Measurements from ENCODE around the gene HEPACAM2.
A peak's percentile ranks its signal among the peaks of the same experiment; 100 is the strongest.

Gene HEPACAM2

DNA sequence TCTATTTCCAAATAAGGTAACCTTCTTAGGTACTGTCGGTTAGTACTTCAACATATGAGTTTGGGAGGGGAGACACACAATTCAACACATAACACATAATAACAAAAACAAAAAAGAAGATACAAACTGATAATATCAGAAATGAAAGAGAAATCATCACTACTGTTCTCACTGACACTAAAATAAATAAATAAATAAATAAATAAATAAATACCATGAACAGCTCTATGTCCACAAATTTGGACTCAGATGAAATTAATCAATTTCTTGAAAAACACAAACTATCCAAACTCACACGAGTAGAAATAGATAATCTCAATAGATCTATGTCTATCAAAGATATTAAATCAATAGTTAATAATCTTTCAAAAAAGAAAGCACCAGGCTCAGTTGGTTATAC, 53.6 kb downstream of the HEPACAM2 start:
- H3K4me3 ChIP-seq (ENCODE audit: low read length): no peak overlapping the region
- TF ChIP-seq, protein P1, sequence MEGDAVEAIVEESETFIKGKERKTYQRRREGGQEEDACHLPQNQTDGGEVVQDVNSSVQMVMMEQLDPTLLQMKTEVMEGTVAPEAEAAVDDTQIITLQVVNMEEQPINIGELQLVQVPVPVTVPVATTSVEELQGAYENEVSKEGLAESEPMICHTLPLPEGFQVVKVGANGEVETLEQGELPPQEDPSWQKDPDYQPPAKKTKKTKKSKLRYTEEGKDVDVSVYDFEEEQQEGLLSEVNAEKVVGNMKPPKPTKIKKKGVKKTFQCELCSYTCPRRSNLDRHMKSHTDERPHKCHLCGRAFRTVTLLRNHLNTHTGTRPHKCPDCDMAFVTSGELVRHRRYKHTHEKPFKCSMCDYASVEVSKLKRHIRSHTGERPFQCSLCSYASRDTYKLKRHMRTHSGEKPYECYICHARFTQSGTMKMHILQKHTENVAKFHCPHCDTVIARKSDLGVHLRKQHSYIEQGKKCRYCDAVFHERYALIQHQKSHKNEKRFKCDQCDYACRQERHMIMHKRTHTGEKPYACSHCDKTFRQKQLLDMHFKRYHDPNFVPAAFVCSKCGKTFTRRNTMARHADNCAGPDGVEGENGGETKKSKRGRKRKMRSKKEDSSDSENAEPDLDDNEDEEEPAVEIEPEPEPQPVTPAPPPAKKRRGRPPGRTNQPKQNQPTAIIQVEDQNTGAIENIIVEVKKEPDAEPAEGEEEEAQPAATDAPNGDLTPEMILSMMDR (IDR thresholded peaks at IDR 0.05; ENCODE audit: insufficient read depth, low read depth, low read length, missing control alignments): no peak

DNA sequence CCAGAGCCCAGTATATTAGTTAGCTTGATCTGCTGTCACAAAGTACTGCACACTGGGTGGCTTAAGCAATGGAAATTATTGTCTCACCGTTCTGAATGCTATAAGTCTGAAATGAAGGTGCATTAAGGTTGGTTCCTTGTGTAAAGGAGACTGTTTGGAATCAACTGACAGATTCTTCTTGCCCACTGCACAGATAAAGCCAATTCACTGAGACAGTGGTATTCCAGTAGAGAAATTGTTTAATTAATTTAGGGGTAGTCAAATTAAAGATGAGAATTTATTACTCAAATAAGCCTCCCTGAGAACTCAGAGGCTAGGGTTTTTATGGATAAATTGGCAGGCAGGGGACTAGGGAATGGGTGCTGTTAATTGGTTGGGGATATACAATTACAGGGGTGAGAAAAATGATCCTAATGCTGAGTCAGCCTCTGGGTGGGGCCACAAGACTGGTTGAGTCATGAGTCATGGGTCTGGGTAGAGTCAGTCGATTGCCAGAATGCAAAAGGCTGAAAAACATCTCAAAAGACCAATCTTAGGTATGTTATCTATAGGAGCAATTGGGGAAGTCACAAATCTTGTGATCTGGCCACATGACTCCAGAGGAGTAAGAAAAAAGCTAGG, 54.6 kb downstream of the HEPACAM2 start:
- H3K4me3 ChIP-seq (ENCODE audit: low read length): no peak overlapping the region
- TF ChIP-seq, protein P1 (IDR thresholded peaks at IDR 0.05; ENCODE audit: insufficient read depth, low read depth, low read length, missing control alignments): no peak
- peak; percentile 38 for DNase-seq (ENCODE audit: low read depth)

More for the DNA sequence above, 53.6 kb downstream of the HEPACAM2 start:
- DNase-seq (ENCODE audit: low read depth): no peak

DNA sequence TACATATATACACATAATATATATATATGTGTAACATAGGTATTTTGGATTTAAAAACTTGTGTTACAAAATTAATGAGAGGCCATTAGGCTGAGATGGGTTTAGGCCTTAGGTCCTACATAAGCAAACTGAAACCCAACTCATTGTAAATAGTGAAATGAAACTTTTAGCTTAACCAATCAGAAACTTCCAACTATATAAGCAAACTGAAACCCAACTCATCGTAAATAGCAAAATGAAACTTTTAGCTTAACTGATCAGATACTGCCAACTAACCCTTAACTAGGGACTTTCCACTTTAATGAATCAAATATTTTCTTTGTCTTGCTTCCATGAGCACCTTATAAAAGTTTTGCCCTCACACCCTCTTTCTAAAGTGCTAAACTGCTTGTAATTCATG, 60.8 kb downstream of the HEPACAM2 start:
- H3K4me3 ChIP-seq (ENCODE audit: low read length): no peak overlapping the region
- no peak for DNase-seq (ENCODE audit: low read depth)
- TF ChIP-seq, protein P1 (IDR thresholded peaks at IDR 0.05; ENCODE audit: insufficient read depth, low read depth, low read length, missing control alignments): no peak

DNA sequence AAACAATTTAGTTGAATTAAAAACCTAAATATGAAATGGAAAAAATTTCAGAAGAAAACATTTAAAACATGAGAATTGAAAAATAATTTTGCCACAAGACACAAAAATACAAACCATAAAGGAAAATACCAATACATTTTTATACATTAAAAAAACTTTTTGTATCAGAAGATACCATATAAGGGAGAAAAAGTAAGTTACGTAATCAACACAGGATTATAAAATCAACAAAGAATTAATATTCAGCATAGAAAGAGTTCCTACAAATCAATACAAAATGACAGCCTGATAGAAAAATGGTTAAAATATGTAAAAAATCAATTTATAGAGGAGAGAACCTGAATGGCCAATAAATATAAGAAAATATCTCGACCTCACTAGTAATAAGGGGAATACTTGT, 61.5 kb downstream of the HEPACAM2 start:
- H3K4me3 ChIP-seq (ENCODE audit: low read length): no peak overlapping the region
- TF ChIP-seq, protein P1 (IDR thresholded peaks at IDR 0.05; ENCODE audit: insufficient read depth, low read depth, low read length, missing control alignments): no peak
- no peak for DNase-seq (ENCODE audit: low read depth)

DNA sequence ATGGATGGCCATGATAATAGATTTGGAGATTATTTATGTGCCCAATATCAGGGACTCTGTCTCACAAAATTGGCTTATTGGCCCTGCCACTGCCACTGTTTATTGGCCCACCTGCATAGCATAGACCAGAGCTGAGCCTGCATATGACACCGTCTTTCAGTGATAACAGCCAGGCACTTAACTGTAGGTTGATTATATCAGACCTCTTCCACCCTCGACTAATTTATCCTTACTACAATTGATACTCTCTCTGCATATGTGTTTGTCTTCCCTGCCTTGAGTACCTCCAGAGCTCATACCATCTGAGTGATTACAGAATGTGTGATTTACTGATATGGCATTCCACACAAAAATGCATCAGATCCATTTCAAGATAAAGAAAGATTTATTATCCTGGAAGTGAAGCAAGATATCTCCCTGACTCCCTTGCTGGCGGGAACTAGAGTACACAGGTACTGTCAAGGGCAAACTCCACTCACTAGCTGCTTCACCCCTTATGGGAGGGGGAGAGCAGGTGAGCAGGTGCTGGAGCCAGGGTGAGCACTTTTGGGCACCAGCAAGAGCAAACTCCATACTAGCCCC, 65.0 kb downstream of the HEPACAM2 start:
- DNase-seq (ENCODE audit: low read depth): no peak
- TF ChIP-seq, protein P1 (IDR thresholded peaks at IDR 0.05; ENCODE audit: insufficient read depth, low read depth, low read length, missing control alignments): no peak
- H3K4me3 ChIP-seq (ENCODE audit: low read length): no peak overlapping the region

DNA sequence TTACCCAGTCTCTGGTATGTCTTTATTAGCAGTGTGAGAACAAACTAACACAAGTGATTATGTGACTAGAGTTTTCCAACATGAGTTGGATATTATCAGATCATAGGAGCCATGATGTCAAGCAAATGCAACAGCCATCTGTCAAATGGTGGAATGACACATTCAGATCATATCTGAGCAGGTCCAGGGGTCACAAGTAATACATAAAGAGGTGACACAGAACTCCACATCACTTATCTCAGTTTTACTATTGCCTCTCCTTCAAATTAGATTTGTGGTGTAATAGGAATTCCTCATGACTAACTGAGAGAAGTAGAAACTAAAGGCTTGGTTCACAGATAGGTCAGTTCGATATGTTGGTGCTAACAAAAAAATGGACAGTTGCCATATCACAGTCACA, 65.9 kb downstream of the HEPACAM2 start:
- TF ChIP-seq, protein P1 (IDR thresholded peaks at IDR 0.05; ENCODE audit: insufficient read depth, low read depth, low read length, missing control alignments): no peak
- H3K4me3 ChIP-seq (ENCODE audit: low read length): no peak overlapping the region
- DNase-seq (ENCODE audit: low read depth): no peak

DNA sequence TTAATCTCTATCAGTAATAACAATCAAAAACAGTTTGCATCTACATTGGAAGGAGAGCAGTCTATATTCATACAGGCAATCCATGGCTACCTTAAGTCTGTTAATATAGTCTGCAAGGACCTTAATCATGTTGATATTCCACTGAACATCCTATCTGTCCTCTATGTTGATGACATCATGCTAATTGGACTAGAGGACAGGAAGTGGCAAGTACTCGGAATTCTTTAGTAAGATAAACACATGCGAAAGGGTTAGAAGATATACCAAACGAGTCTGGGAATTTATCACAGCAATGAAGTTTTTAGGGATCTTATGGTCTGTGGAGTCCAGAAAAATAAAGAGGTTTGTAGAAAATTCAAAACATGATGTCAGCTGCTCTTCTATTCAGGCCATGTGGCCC, 66.8 kb downstream of the HEPACAM2 start:
- no peak overlapping the region for H3K4me3 ChIP-seq (ENCODE audit: low read length)
- TF ChIP-seq, protein P1 (IDR thresholded peaks at IDR 0.05; ENCODE audit: insufficient read depth, low read depth, low read length, missing control alignments): no peak
- no peak for DNase-seq (ENCODE audit: low read depth)

All from epithelial cell of esophagus (primary cell).